Prostate gland (tissue), 2 donors: ENCODE measurements around the gene CDYL2.

Source experiments
- POLR2A ChIP-seq: fragments of 450-650 bp; IDR thresholded peaks from one replicate; pipeline ENCODE4 v1.6.1; 2016; ENCODE audit warnings: antibody characterized with exemption, mild to moderate bottlenecking
- POLR2AphosphoS5 ChIP-seq: sonication (generic); formaldehyde crosslinking; IDR thresholded peaks from one replicate; pipeline ENCODE4 v1.6.1; 2017; ENCODE audit warnings: antibody characterized with exemption
- TF ChIP-seq, protein P1 (sequence below), 4 experiments: fragments of 200-600 bp in 2 of 4; fragments of 450-650 bp in 2 of 4; sonication (generic) in 2 of 4; IDR thresholded peaks; 1 replicate in 3 of 4; 2 replicates in 1 of 4; pipeline ENCODE4 v1.5.1; 2016 to 2019; ENCODE audit warnings: antibody characterized with exemption in 4 of 4, mild to moderate bottlenecking in 2 of 4, moderate library complexity in 2 of 4

DNA sequence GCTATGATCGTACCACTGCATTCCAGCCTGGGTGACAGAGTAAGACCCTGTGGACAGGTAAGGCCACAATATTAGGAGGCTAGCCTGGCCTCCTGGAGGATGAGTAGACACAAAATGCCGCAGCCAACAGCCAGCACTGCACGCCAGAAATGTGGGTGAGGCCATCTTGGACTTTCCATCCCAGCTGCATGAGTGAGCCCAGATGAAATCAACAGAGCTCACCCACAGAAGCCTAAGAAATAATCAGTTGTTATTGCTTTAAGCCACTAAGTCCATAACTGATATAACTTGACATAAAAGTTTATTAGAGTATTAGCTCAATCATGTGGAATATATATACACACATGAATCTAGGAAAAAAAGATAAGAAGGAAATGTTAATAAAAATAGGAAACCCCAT, 101.7 kb downstream of the CDYL2 start:
- TF ChIP-seq POLR2AphosphoS5 (no peak), POLR2A (no peak)
- TF ChIP-seq, protein P1, sequence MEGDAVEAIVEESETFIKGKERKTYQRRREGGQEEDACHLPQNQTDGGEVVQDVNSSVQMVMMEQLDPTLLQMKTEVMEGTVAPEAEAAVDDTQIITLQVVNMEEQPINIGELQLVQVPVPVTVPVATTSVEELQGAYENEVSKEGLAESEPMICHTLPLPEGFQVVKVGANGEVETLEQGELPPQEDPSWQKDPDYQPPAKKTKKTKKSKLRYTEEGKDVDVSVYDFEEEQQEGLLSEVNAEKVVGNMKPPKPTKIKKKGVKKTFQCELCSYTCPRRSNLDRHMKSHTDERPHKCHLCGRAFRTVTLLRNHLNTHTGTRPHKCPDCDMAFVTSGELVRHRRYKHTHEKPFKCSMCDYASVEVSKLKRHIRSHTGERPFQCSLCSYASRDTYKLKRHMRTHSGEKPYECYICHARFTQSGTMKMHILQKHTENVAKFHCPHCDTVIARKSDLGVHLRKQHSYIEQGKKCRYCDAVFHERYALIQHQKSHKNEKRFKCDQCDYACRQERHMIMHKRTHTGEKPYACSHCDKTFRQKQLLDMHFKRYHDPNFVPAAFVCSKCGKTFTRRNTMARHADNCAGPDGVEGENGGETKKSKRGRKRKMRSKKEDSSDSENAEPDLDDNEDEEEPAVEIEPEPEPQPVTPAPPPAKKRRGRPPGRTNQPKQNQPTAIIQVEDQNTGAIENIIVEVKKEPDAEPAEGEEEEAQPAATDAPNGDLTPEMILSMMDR (IDR thresholded peaks at IDR 0.05): no peak
